GM21619 (cell line): ENCODE results near the gene SCAMP4.

Source experiments
- ATAC-seq: cut with Tn5 transposase; IDR thresholded peaks from one replicate; pipeline ENCODE4 v1.9.1; 2021; ENCODE audit not compliant: unreplicated experiment

The SCAMP4 gene

DNA sequence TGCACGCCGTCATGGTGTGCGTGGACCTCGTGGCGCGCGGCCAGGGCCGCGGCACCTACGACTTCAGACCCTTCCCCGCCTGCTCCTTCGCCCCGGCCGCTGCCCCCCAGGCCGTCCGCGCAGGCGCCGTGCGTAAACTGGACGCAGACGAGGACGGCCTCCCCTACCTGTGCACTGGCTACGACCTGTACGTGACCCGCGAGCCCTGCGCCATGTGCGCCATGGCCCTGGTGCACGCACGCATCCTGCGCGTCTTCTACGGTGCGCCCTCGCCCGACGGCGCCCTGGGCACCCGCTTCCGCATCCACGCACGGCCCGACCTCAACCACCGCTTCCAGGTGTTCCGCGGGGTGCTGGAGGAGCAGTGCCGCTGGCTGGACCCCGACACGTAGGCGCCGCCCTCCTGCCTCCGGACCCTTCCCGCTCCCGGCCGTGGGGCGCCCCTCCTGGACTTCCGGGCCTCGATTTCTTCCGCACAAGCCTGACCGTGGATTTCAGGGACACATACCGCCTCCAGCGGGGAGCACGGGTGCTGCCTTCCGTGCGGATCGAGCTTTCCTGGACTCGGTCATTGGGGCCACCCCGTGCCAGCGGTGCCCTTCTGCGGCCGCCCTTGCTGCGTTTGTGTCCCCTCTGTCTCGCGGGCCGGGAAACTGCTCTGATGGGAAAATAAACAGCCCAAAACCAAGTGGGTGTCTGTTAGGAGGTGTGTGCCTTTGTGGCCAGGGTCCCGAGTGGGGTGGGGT lies 7.7 kb downstream of the SCAMP4 start:
- ATAC-seq, result no peak

DNA sequence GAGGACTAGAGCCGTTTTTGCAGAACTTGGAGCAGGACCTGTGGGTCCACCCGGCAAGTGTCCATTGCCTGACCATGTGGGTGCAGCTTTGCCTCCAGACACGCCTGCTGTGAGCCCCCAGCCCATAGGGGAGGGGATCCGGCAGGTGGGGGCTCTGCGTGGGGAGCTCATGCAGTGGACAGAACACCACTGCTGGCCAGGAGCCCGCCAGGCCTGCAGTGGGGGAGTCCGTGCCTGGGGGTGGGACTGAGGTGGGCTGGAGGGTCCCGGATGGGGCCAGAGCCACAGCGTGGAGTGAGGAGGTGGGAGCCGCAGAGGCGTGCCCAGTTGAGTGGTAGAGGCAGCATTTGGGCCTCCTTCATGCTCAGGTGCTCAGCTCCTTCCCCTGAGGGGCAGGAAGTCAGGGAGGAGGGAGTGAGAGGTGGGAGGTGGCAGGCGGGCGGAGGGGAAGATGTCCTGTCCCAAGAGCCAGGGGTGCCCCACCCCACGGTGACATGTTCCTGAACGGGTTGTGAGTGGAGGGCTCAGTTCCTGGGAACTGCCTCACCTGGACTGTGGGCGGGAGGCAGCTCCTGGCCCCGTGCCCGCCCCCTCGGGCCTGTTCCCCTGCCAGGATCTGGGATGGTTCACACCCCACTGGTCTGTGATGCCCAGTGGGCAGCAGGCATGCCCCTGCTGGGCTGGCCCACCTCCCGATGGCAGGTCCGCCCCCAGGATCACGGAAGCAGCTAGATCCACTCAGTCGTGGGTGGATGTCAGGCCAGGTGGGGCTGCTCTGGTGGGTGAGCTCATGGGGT lies 8.8 kb downstream of the SCAMP4 start:
- ATAC-seq, result no peak

DNA sequence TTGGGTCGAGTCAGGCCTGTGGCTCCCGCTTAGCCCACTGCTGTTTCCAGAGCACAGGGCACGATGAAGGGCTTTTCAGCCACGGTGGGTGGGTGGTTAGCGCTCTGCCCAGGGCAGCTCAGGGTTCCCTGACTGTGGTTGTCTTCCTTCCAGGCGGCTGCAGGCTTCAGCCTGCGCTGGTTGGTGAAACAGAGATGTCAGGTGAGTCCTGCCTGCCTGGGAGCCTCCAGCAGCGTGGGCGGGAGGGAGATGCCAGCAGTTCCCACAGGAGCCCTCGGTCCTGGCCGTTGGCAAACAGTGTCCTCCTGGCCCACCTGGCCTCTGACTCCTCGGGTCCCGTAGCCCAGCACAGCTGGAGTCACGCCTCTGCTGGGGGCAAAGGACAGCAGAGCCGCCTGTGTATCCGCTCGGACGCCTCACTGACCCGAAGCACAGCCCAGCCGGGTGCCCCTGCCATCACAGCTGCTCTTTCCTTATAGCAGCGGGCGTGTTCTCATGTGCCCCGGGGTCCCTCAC lies 9.7 kb downstream of the SCAMP4 start:
- no peak for ATAC-seq

DNA sequence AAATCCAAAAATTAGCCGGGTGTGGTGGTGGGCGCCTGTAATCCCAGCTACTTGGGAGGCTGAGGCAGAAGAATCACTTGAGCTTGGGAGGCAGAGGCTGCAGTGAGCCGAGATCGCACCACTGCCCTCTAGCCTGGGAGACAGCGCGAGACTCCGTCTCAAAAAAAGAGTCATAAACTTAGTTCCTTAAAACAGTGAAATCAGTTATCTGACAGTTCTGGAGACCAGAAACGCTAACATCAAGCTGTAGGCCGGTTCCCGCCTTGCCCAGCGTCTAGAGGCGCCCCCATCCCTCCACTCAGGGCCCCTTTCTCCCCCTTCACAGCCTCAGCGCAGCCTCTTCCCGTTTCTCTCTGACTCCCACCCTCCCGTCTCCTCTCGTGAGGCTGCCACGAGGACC lies 11.9 kb downstream of the SCAMP4 start:
- no peak for ATAC-seq

DNA sequence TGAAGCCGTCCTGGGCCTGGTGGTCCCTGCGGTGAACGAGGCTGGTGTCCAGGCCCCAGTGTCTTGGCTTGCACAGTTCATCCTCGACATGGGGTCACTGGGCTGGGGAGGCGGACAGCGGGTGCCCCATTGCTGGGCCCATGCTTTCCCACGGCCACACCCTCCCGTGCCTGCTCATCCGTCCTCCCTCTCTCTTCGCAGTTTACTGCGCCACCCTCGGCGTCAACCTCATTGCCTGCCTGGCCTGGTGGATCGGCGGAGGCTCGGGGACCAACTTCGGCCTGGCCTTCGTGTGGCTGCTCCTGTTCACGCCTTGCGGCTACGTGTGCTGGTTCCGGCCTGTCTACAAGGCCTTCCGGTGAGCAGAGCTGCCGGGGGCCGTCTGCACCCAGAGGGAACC lies 12.7 kb downstream of the SCAMP4 start:
- ATAC-seq, result no peak

DNA sequence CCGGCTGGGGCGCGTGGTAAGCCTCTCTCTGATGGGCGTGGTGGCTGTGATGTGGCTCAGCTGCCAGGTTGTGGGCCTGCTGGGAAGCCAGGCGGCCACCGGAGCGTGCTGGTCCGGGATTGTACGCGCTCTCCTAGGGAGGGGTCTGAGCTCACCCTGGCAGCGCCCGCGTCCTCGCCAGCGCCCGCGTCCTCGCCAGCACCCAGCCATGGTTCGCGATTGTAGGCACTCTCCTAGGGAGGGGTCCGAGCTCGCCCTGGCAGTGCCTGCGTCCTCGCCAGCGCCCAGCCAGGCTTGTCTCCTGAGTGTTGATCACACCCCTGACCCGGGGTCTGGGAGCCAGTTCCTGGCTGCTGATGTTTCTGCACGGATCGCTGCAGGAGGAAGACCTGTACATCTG lies 13.8 kb downstream of the SCAMP4 start:
- no peak for ATAC-seq

DNA sequence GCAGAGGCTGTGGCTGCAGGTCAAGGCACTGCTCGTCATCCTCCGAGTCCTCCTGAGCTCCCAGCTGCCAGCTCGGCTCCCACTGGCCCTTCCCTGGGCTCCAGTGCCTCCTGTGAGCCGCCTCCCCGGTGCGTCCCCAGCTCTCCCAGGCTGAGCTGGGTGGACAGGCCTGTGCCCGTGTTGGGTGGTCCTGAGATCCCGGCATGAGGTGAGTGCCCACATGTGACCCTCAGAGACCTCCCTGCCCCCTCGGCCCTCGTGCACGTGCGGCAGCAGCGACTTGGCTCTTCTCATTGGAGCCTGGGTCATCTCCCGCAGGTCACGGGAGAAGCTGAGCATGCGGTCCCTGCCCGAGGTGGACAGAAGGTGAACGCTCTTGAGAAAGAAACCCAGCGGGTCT lies 15.4 kb downstream of the SCAMP4 start:
- ATAC-seq, result no peak

DNA sequence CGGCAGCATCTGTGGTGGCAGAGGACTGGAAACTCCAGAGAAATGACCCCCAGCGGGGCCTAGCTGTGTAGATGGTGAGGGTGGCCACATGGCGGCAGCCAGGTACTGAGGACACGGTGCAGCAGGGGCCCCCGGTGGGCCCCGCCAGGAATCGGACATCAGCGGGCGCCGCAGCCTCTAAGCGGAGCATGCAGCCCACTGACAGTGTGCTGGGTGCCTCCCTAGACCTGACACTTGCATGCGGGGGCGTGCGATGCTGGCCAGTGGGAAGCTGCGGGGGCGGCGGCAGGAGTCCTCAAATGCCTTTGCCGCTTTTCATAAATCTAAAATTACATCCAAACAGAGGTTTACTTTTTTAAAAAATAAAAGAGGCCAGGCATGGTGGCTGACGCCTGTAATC lies 16.1 kb downstream of the SCAMP4 start:
- ATAC-seq, result no peak

DNA sequence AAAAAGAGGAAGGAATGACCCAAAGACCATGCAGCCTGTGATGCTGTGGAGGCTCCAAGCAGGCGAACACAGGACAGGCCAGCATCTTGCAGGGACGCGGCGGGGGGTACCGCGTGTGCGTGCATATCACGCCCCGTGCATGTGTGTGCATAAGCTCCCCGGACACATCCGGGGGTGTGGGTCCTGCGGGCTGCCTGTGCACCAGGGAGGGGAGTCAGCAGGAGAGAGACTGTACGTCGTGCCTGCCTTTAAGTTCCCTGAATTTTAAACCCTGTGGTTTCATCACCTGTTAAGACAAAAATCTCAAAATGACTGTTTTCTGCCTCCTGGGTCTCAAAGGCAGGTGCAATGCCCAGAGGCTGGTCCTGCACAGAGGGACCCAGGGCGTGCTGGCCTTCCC lies 16.6 kb downstream of the SCAMP4 start:
- no peak for ATAC-seq

DNA sequence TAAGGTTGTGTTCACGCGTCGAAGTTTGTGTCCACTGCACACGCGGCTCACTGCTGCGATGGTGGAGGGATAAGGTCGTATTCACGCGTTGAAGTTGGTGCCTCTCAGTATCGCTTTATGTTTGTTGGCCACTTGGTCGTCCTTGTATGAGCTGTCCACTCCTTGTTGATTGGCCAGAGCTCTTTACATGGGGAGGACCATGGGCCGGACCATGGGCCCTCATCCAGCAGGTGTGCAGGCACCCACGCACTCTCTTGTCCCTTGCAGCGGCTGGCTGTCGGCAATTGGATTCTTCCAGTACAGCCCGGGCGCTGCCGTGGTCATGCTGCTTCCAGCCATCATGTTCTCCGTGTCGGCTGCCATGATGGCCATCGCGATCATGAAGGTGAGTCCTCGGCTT lies 17.6 kb downstream of the SCAMP4 start:
- ATAC-seq, result no peak

DNA sequence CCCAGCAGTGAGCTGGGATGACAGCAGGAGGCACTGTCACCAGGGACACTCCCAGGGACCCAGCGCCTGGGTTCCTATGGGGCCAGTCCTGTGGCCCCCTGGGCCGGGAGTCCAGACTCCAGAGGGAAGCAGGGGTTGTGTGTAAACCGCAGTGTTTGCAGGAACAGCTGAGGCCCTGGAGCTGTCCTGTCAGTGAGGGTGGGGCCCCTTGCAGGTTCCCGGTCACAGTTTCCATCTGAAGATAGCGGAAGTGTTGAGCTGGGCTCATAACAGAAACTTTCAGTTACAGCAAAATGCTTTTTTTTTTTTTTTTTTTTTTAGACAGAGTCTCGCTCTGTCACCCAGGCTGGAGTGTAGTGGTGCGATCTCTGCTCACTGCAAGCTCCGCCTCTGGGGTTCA lies 18.1 kb downstream of the SCAMP4 start:
- no peak for ATAC-seq

DNA sequence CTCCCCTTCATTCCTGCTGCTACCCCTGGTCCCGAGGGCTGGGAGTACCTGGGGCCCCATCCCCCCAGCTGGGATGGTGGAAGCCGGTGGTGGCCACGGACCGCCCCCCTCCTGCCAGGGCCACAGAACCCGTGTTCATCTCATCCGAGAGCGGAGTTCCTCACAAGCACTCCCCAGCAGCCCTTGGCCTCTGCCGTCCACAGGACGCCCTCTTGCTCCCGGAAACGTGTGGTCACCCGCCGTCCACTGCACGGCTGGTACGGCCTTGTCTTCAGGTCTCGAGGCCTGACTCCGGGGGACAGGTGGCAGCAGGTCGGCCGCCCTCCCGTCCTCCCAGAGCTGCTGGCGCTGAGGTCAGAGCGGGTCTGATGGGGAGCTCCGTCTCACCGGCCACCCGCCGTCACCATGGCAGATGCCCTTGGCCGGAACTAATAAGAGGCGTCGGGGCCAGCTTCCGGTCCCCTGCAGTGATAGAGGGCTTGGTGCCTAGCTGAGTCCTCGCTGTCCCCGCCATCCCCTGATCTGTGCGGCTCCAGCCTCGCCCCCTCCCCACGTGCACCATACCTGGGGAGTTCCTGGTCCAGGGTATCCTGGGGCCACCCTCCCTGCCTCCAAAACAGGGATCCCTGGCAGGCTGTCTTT lies 19.2 kb downstream of the SCAMP4 start:
- no peak for ATAC-seq

DNA sequence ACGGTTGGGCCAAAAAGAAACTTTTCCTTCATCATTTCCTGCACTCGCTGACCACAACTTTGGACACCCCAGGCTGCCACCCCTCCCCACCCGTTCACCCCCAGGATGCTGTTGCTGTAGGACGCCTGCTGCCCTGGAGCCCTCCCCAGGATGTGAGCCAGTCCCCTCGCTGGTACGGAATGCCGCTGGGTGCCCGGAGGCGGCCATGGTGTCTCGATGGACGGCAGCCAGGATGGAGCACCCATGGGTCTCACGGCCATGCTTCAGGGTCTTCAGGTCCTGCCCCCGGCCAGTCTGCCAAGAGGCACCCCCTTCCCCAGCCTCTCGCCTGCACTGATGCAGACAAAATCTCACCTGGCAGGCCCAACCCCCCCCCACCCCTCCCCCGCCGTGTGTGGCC lies 20.3 kb downstream of the SCAMP4 start:
- ATAC-seq, result no peak

DNA sequence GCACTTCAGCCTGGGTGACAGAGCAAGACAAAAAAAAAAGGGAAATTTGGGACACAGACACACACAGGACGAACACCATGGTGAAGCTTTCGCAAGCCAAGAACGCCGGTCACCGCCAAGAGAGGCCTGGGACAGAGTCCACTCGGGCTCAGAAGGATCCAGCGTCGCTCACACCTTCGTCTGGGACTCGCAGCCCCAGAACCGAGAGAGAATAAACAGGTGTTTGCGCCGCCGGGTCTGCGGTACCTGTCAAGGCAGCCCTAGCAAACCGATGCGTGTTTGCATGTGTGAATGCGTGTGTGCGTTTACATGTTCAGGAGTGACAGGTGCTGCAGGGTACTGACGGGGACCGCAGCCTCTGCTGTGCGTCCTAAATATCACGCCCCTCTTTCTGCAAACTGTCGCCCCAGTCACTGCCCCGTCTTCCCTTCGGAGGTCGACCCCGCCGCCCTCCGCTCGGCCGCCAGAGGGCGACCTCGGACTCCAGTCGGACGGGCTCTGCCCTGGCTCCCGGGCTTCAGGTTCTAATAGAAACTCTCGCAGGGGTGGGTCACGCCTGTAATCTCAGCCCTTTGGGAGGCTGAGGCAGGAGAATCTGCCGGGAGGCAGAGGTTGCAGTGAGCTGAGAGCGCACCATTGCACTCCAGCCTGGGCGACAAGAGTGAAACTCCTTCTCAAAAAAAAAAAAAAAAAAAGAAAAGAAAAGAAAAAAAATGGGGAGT lies 24.0 kb downstream of the SCAMP4 start:
- peak; percentile 64 for ATAC-seq

DNA sequence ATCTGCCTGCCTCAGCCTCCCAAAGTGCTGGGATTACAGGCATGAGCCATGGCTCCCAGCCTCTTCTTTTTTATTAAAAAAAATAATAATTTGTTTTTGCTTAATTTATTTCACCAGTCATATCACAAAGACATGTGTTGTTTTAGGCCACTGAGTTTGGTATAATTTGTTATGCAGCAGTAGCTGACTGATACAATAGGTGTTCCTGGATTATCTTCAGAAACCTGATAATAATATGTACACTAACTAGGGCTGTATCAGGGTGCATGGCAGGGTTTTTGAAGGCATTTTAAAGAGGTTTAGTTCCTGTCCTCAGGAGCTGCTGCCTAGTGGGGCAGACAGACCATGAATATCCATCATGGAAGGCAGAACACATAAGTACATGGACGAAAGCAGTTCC lies 26.2 kb downstream of the SCAMP4 start:
- no peak for ATAC-seq

DNA sequence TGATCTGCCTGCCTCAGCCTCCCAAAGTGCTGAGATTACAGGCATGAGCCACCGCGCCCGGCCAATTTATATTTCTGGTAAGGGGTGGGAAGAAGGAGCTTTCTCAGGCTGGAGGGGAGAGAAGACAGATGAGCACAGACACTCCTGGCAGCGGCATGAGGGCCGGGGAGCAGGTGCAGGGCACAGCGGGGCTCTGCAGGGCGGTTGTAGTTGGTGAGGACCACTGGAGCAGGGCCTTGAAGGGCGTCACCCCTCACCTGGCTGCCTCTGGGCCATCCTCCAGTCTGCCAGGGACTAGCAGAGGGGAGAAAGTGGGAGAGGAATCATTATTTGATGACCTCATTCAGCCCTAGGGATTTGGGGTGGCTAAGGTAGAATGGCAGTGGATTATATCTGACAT lies 27.2 kb downstream of the SCAMP4 start:
- ATAC-seq, result no peak

DNA sequence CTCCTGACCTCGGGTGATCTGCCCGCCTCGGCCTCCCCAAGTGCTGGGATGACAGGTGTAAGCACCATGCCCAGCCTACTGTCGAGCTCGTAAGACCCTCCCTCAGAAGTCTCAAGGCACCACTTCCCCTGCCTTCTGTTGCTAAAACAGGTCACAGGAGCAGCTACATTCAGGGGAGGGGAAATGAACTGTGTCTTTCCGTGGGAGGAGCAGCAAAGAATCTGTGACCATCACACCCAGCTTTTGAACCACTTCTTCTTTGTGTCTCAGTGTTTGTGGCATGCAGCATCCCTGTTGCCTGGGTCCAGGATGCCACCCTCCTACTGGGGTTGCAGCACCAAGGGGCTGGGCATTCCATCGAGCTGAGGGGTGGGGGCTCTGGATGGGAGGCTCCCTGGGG lies 28.0 kb downstream of the SCAMP4 start:
- ATAC-seq, result no peak

DNA sequence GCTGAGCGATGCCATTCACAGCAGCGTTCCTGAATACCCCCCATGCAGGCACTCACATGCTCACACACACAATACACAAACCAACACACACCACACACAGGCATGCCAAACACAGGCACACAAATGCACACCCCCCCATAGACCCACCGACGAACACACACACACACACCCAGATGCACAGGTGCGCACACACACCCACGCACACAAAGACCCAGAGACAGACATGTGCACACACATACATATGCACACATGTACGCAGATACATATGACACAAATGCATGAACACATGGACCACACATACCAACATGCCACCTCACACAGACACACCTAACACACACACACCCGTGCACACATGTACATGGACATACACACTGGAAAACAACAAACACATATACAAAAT lies 28.7 kb downstream of the SCAMP4 start:
- no peak for ATAC-seq

DNA sequence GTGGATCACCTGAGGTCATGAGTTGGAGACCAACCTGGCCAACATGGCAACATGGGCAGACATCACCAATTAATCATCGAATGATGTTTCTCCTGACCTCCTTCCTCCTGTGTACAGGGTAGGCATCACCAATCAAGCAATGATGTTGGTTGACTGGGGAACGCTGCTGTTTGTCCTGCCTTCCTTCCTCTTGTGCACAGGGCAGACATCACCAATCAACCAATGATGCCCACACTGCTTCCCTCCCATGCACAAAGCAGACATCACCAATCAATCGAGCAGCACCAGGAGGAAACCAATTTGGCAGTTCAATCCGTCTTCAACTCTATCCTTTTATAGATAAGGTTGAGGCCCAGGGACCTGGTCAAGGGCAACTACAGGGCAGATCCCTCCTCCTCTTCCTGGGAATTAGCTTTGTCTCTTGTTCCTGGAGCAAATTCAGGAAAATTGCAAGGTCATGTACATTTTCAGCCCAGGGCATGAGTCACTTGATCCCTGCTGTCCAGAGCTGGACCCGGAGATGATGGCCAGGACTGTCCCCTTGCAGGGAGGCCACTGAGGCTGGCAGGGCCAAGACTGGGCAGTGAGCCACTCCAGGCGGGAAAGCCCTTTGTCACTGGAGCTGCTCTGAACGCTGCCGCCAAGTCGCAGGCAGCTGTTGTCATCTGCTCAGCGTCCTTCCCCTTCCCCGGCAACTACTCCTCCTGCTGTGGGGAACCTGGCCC lies 30.4 kb downstream of the SCAMP4 start:
- no peak for ATAC-seq

DNA sequence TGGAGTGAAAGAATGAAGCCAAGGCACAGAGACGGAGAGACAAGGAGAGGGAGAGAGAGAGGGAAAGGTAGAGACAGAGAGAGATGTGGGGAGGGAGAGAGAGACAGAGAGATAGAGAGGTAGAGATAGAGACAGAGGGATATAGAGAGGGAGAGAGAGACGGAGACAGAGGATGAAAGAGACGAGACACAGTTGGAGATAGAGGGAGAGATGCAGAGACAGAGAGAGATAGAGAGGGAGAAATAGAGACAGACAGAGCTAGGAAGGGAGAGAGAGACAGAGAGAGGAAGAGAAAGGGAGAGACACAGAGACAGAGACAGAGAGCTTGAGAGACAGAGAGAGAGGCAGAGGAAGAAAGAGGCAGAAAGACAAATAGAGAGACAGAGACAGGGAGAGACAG lies 31.2 kb downstream of the SCAMP4 start:
- no peak for ATAC-seq
